Keratinocyte (primary cell): ENCODE measurements around the gene PIK3IP1. TPM values are rescaled to one million over a fixed set of nuclear protein-coding genes. Genes with fewer than 3 reads are reported as not detected.

Source experiments
- DNase-seq: peaks from one replicate; pipeline ENCODE4 v3.0.0-alpha.2; 2011; ENCODE audit warnings: low read depth, missing footprints, low spot score
- FAIRE-seq: peaks from 2 replicates; lab custom pipeline; 2011; peaks lifted over from hg19 to GRCh38; lab: Jason Lieb, UNC
- H2AFZ ChIP-seq: 2 replicates; pipeline ENCODE4 v1.6.0; 2012; ENCODE audit warnings: low read length, control low read depth, inconsistent platforms; ENCODE audit not compliant: control insufficient read depth
- H3K27ac ChIP-seq: 2 replicates; pipeline ENCODE4 v1.5.1; 2011; ENCODE audit warnings: low read length; ENCODE audit not compliant: control insufficient read depth, insufficient read depth
- H3K27me3 ChIP-seq: 3 replicates; pipeline ENCODE4 v1.6.0; 2011; ENCODE audit warnings: low read length; ENCODE audit not compliant: control insufficient read depth, insufficient read depth; ENCODE audit errors: extremely low read depth
- H3K36me3 ChIP-seq, 2 experiments: 2 replicates in 1 of 2; 3 replicates in 1 of 2; pipeline ENCODE4 v1.5.1; 2011; ENCODE audit warnings: low read length in 2 of 2, mild to moderate bottlenecking in 1 of 2; ENCODE audit not compliant: control insufficient read depth in 2 of 2, insufficient read depth in 2 of 2; ENCODE audit errors: extremely low read depth in 1 of 2
- H3K4me1 ChIP-seq: 3 replicates; pipeline ENCODE4 v1.5.1; 2011; ENCODE audit warnings: low read length; ENCODE audit not compliant: control insufficient read depth, insufficient read depth; ENCODE audit errors: extremely low read depth
- H3K4me2 ChIP-seq: 3 replicates; pipeline ENCODE4 v1.6.0; 2011; ENCODE audit warnings: low read depth, low read length; ENCODE audit not compliant: control insufficient read depth, insufficient read depth; ENCODE audit errors: extremely low read depth
- H3K4me3 ChIP-seq, 3 experiments: fragments of 200-600 bp in 1 of 3; sonication (generic) in 1 of 3; 2 replicates in 2 of 3; 3 replicates in 1 of 3; pipeline ENCODE4 v1.5.1; 2011 to 2016; ENCODE audit warnings: low read length in 3 of 3, mild to moderate bottlenecking in 3 of 3, control low read depth in 2 of 3, inconsistent platforms in 1 of 3, low read depth in 1 of 3, mixed read lengths in 1 of 3, mixed run types in 1 of 3, moderate library complexity in 1 of 3; ENCODE audit not compliant: control insufficient read depth in 2 of 3, insufficient read depth in 2 of 3; ENCODE audit errors: extremely low read depth in 1 of 3
- H3K79me2 ChIP-seq: 2 replicates; pipeline ENCODE4 v1.6.0; 2012; ENCODE audit warnings: low read length; ENCODE audit not compliant: control insufficient read depth, insufficient read depth
- H3K9ac ChIP-seq: 3 replicates; pipeline ENCODE4 v1.6.0; 2011; ENCODE audit warnings: low read length; ENCODE audit not compliant: control insufficient read depth, insufficient read depth; ENCODE audit errors: extremely low read depth
- H3K9me1 ChIP-seq: 3 replicates; pipeline ENCODE4 v1.6.0; 2011; ENCODE audit warnings: low read length; ENCODE audit not compliant: control insufficient read depth, insufficient read depth; ENCODE audit errors: extremely low read depth
- H3K9me3 ChIP-seq: 2 replicates; pipeline ENCODE4 v1.5.1; 2012; ENCODE audit warnings: low read depth, low read length; ENCODE audit not compliant: control insufficient read depth
- H4K20me1 ChIP-seq: 3 replicates; pipeline ENCODE4 v1.6.0; 2011; ENCODE audit warnings: low read length; ENCODE audit not compliant: control insufficient read depth, insufficient read depth; ENCODE audit errors: extremely low read depth
- CTCF ChIP-seq, 3 experiments: IDR thresholded peaks in 1 of 3; conservative IDR thresholded peaks in 1 of 3; optimal IDR thresholded peaks in 1 of 3; 2 replicates in 2 of 3; 3 replicates in 1 of 3; pipeline versions ENCODE3 to v1.5.1; 2011; ENCODE audit warnings: low read length in 3 of 3, mild to moderate bottlenecking in 3 of 3, moderate library complexity in 2 of 3, control low read depth in 1 of 3, inconsistent platforms in 1 of 3; ENCODE audit not compliant: insufficient read depth in 2 of 3; ENCODE audit errors: extremely low read depth in 1 of 3
- EZH2 ChIP-seq: IDR thresholded peaks from one replicate; pipeline ENCODE4 v1.6.1; 2012; ENCODE audit warnings: inconsistent platforms, mild to moderate bottlenecking, low read length, moderate library complexity
- dilution Hi-C: fragments of 300-500 bp; cut with MboI; formaldehyde crosslinking; loops from one replicate; pipeline ENCODE4 v1.7.0; 2020; ENCODE audit warnings: low sequenced_read_pairs; ENCODE audit not compliant: extremely low pct_ligation_motif_present
- polyA plus RNA-seq, 5 experiments: library from polyadenylated mRNA; depleted of rRNA in 3 of 5; stranded (reverse) in 3 of 5; stranded (forward) in 1 of 5; unstranded in 1 of 5; fragments of >200 nt; gene quantifications; 1 replicate in 1 of 5; 2 replicates in 3 of 5; 3 replicates in 1 of 5; pipeline versions ENCODE4 v1.2.1 to v1.2.3, GENCODE V29; 2011 to 2012; ENCODE audit warnings: missing spikeins in 2 of 5, low read depth in 1 of 5, low replicate concordance in 1 of 5

Gene PIK3IP1
- polyA plus RNA-seq, 1 donor (not counting 4 experiments of a cell fraction or from before 2014, with no cell fraction given): 13.3 TPM

GRCh38 chr22:31328544-31328960 is 36.3 kb upstream of the PIK3IP1 start:
- Histone ChIP-seq H3K9ac (no peak overlapping the region), H2AFZ (no peak overlapping the region), H3K4me1 (peaks cover 34% of the 10 kb centered on the region), H3K9me3 (no peaks in the 10 kb centered on the region), H4K20me1 (no peaks in the 10 kb centered on the region), H3K9me1 (no peaks in the 10 kb centered on the region), H3K36me3 (peaks cover 1 to 7% of the 10 kb centered on the region in 2 experiments), H3K4me3 (no peak overlapping the region), H3K79me2 (no peaks in the 10 kb centered on the region), H3K27me3 (no peaks in the 10 kb centered on the region), H3K4me2 (no peak overlapping the region), H3K27ac (no peak overlapping the region)
- FAIRE-seq (no peak), DNase-seq (no peak)
- dilution Hi-C loops: no loop called here
- TF ChIP-seq CTCF (optimal IDR thresholded peaks at IDR 0.05 in 1 of 3, IDR thresholded peaks at IDR 0.05 in 1 of 3, conservative IDR thresholded peaks at IDR 0.05 in 1 of 3; ENCODE audit: extremely low read depth in 1 of 3, insufficient read depth in 2 of 3, low read length in 3 of 3) (no peak), EZH2 (no peak)

- no peak for TF ChIP-seq EZH2
- no peak for TF ChIP-seq CTCF (optimal IDR thresholded peaks at IDR 0.05 in 1 of 3, IDR thresholded peaks at IDR 0.05 in 1 of 3, conservative IDR thresholded peaks at IDR 0.05 in 1 of 3; ENCODE audit: extremely low read depth in 1 of 3, insufficient read depth in 2 of 3, low read length in 3 of 3)
- Histone ChIP-seq H3K27ac (no peak overlapping the region), H3K9ac (no peak overlapping the region), H3K79me2 (no peaks in the 10 kb centered on the region), H3K27me3 (no peaks in the 10 kb centered on the region), H3K4me2 (peak overlapping the region; percentile 25), H3K36me3 (peaks cover 1 to 3% of the 10 kb centered on the region in 2 experiments), H3K4me1 (peaks cover 29% of the 10 kb centered on the region), H2AFZ (peak overlapping the region; percentile 8), H4K20me1 (no peaks in the 10 kb centered on the region), H3K4me3 (no peak overlapping the region), H3K9me3 (no peaks in the 10 kb centered on the region), H3K9me1 (no peaks in the 10 kb centered on the region)
- FAIRE-seq (no peak), DNase-seq (no peak)
- dilution Hi-C loops: no loop called here
Observed at GRCh38 chr22:31327806-31328543, 35.7 kb upstream of the PIK3IP1 start.
